Activated CD8-positive, alpha-beta T cell treated with anti-CD3 and anti-CD28 coated beads, Interleukin-2, amount 10 ng/mL, durations not matched to agents 7 days and 5 days (primary cell): Measurements from ENCODE around the gene SCN1A. TPM values are rescaled to one million over a fixed set of nuclear protein-coding genes. Genes with fewer than 3 reads are reported as not detected.

Experiments
- ATAC-seq: fragments of 150-1000 bp; cut with Tn5 transposase; one replicate; pipeline ENCODE4 v1.10.0; 2021; ENCODE audit warnings: moderate library complexity
- CTCF ChIA-PET: fragments of 350-600 bp; sonication (Branson Sonifier 250); formaldehyde crosslinking; loops from one replicate; lab custom pipeline; 2021; ENCODE audit warnings: antibody characterized with exemption; lab: Charles Lee
- POLR2A ChIA-PET: fragments of 350-600 bp; sonication (Branson Sonifier 250); formaldehyde crosslinking; loops from one replicate; lab custom pipeline; 2021; ENCODE audit warnings: antibody characterized with exemption; lab: Charles Lee
- DNase-seq: peaks from one replicate; pipeline ENCODE4 v3.0.0-alpha.2; 2020
- H3K27ac Mint-ChIP-seq: one replicate; pipeline ENCODE4 v1.8.0; 2021; ENCODE audit warnings: mild to moderate bottlenecking, mixed read lengths
- H3K27me3 Mint-ChIP-seq: one replicate; pipeline ENCODE4 v1.8.0; 2021; ENCODE audit warnings: low read depth, mixed read lengths
- H3K36me3 Mint-ChIP-seq: one replicate; pipeline ENCODE4 v1.8.0; 2021; ENCODE audit warnings: low read depth, mixed read lengths
- H3K4me1 Mint-ChIP-seq: one replicate; pipeline ENCODE4 v1.8.0; 2021; ENCODE audit warnings: low read depth, mixed read lengths
- H3K4me3 Mint-ChIP-seq: one replicate; pipeline ENCODE4 v1.8.0; 2021; ENCODE audit warnings: mild to moderate bottlenecking, mixed read lengths
- H3K9me3 Mint-ChIP-seq: one replicate; pipeline ENCODE4 v1.8.0; 2022; ENCODE audit warnings: mixed read lengths; ENCODE audit not compliant: insufficient read depth
- total RNA-seq, 2 experiments: library from RNA; stranded (reverse); gene quantifications; one replicate each; pipeline ENCODE4 v1.2.3, GENCODE V29; 2021

Gene SCN1A
- total RNA-seq, 2 experiments from 2014 or later: not detected

- Mint-ChIP-seq H3K4me3 (no peak overlapping the region), H3K9me3 (no peaks in the 10 kb centered on the region), H3K27ac (no peak overlapping the region), H3K27me3 (peaks cover 4% of the 10 kb centered on the region), H3K36me3 (no peaks in the 10 kb centered on the region), H3K4me1 (no peaks in the 10 kb centered on the region)
- ATAC-seq (no peak), DNase-seq (no peak)
- POLR2A ChIA-PET: no interaction called here
- CTCF ChIA-PET: no interaction called here
Measured at GRCh38 chr2:166070231-166070630, 57.6 kb downstream of the SCN1A start.

- Mint-ChIP-seq H3K4me1 (no peaks in the 10 kb centered on the region), H3K9me3 (no peaks in the 10 kb centered on the region), H3K27ac (no peak overlapping the region), H3K4me3 (no peak overlapping the region), H3K27me3 (peaks cover 9% of the 10 kb centered on the region), H3K36me3 (no peaks in the 10 kb centered on the region)
- ChIA-PET CTCF (no interaction called here), POLR2A (no interaction called here)
- ATAC-seq (no peak), DNase-seq (no peak)
Measured at GRCh38 chr2:166068981-166069380, 58.8 kb downstream of the SCN1A start.

GRCh38 chr2:166067229-166067628, 60.6 kb downstream of the SCN1A start:
- DNase-seq: no peak
- Mint-ChIP-seq H3K36me3 (no peaks in the 10 kb centered on the region), H3K27me3 (peaks cover 9% of the 10 kb centered on the region), H3K9me3 (no peaks in the 10 kb centered on the region), H3K4me3 (no peak overlapping the region), H3K4me1 (no peaks in the 10 kb centered on the region), H3K27ac (no peak overlapping the region)
- ChIA-PET POLR2A (no interaction called here), CTCF (no interaction called here)
- no peak for ATAC-seq

GRCh38 chr2:166060191-166060590, 67.6 kb downstream of the SCN1A start:
- POLR2A ChIA-PET: no interaction called here
- DNase-seq: no peak
- no peak for ATAC-seq

GRCh38 chr2:166057370-166058164, 70.3 kb downstream of the SCN1A start:
- Mint-ChIP-seq H3K9me3 (no peaks in the 10 kb centered on the region), H3K36me3 (no peaks in the 10 kb centered on the region), H3K27me3 (no peaks in the 10 kb centered on the region), H3K4me1 (no peaks in the 10 kb centered on the region), H3K27ac (no peak overlapping the region), H3K4me3 (no peak overlapping the region)
- ChIA-PET CTCF (interaction anchor here (2.3 kb wide), 1 partner anchor 71 kb away, joined by 10 read pairs; the partner anchor contains the start of gene SCN1A), POLR2A (no interaction called here)
- DNase-seq (no peak), ATAC-seq (no peak)

More at GRCh38 chr2:166060191-166060590, 67.6 kb downstream of the SCN1A start:
- CTCF ChIA-PET: interaction anchor here (1.0 kb wide), 1 partner anchor 68 kb away, joined by 3 read pairs; the partner anchor contains the start of gene SCN1A
- no peaks in the 10 kb centered on the region for H3K36me3 Mint-ChIP-seq
- peaks cover 5% of the 10 kb centered on the region for H3K27me3 Mint-ChIP-seq
- H3K27ac Mint-ChIP-seq: no peak overlapping the region
- H3K9me3 Mint-ChIP-seq: no peaks in the 10 kb centered on the region
- H3K4me3 Mint-ChIP-seq: no peak overlapping the region
- H3K4me1 Mint-ChIP-seq: no peaks in the 10 kb centered on the region

- Mint-ChIP-seq H3K4me1 (no peaks in the 10 kb centered on the region), H3K36me3 (no peaks in the 10 kb centered on the region), H3K9me3 (no peaks in the 10 kb centered on the region), H3K4me3 (no peak overlapping the region), H3K27ac (no peak overlapping the region), H3K27me3 (no peaks in the 10 kb centered on the region)
- CTCF ChIA-PET: no interaction called here
- DNase-seq (no peak), ATAC-seq (no peak)
- POLR2A ChIA-PET: no interaction called here
Measured at GRCh38 chr2:166044853-166045483, 82.9 kb downstream of the SCN1A start.

- Mint-ChIP-seq H3K36me3 (no peaks in the 10 kb centered on the region), H3K27ac (no peak overlapping the region), H3K4me1 (no peaks in the 10 kb centered on the region), H3K27me3 (no peaks in the 10 kb centered on the region), H3K4me3 (no peak overlapping the region), H3K9me3 (no peaks in the 10 kb centered on the region)
- ATAC-seq: no peak
- no peak for DNase-seq
- ChIA-PET CTCF (no interaction called here), POLR2A (no interaction called here)
Measured at GRCh38 chr2:166042768-166043390, 84.9 kb downstream of the SCN1A start.

- no peaks in the 10 kb centered on the region for H3K9me3 Mint-ChIP-seq
- no peak for ATAC-seq
- DNase-seq: no peak
- H3K36me3 Mint-ChIP-seq: no peaks in the 10 kb centered on the region
- H3K4me1 Mint-ChIP-seq: no peaks in the 10 kb centered on the region
- H3K4me3 Mint-ChIP-seq: no peak overlapping the region
- no peaks in the 10 kb centered on the region for H3K27me3 Mint-ChIP-seq
- POLR2A ChIA-PET: no interaction called here
- no peak overlapping the region for H3K27ac Mint-ChIP-seq
- CTCF ChIA-PET: no interaction called here
Measured at GRCh38 chr2:166042356-166042755, 85.5 kb downstream of the SCN1A start.

GRCh38 chr2:166041613-166042012, 86.2 kb downstream of the SCN1A start:
- H3K36me3 Mint-ChIP-seq: no peaks in the 10 kb centered on the region
- CTCF ChIA-PET: no interaction called here
- no peak overlapping the region for H3K4me3 Mint-ChIP-seq
- H3K27ac Mint-ChIP-seq: no peak overlapping the region
- DNase-seq (no peak), ATAC-seq (no peak)
- no peaks in the 10 kb centered on the region for H3K4me1 Mint-ChIP-seq
- H3K9me3 Mint-ChIP-seq: no peaks in the 10 kb centered on the region
- POLR2A ChIA-PET: no interaction called here
- H3K27me3 Mint-ChIP-seq: no peaks in the 10 kb centered on the region

- DNase-seq (no peak), ATAC-seq (no peak)
- Mint-ChIP-seq H3K36me3 (no peaks in the 10 kb centered on the region), H3K9me3 (no peaks in the 10 kb centered on the region), H3K27me3 (no peaks in the 10 kb centered on the region), H3K4me1 (no peaks in the 10 kb centered on the region), H3K27ac (no peak overlapping the region), H3K4me3 (no peak overlapping the region)
- ChIA-PET CTCF (no interaction called here), POLR2A (no interaction called here)
Measured at GRCh38 chr2:166032361-166032760, 95.5 kb downstream of the SCN1A start.

GRCh38 chr2:166031054-166031453, 96.8 kb downstream of the SCN1A start:
- H3K36me3 Mint-ChIP-seq: no peaks in the 10 kb centered on the region
- CTCF ChIA-PET: no interaction called here
- DNase-seq (no peak), ATAC-seq (no peak)
- no peak overlapping the region for H3K4me3 Mint-ChIP-seq
- POLR2A ChIA-PET: no interaction called here
- no peaks in the 10 kb centered on the region for H3K4me1 Mint-ChIP-seq
- H3K9me3 Mint-ChIP-seq: no peaks in the 10 kb centered on the region
- H3K27me3 Mint-ChIP-seq: no peaks in the 10 kb centered on the region
- H3K27ac Mint-ChIP-seq: no peak overlapping the region

GRCh38 chr2:166025313-166025712, 102.5 kb downstream of the SCN1A start:
- H3K4me3 Mint-ChIP-seq: no peak overlapping the region

More at GRCh38 chr2:166025313-166025712, 102.5 kb downstream of the SCN1A start:
- no peaks in the 10 kb centered on the region for H3K36me3 Mint-ChIP-seq
- H3K4me1 Mint-ChIP-seq: no peaks in the 10 kb centered on the region
- no peak for DNase-seq
- ChIA-PET CTCF (no interaction called here), POLR2A (no interaction called here)
- ATAC-seq: no peak
- H3K27me3 Mint-ChIP-seq: no peaks in the 10 kb centered on the region
- no peak overlapping the region for H3K27ac Mint-ChIP-seq
- H3K9me3 Mint-ChIP-seq: no peaks in the 10 kb centered on the region
